GM19395 (cell line): Measurements from ENCODE around the gene ACTL10.

Source experiments
- ATAC-seq: cut with Tn5 transposase; IDR thresholded peaks from one replicate; pipeline ENCODE4 v1.9.1; 2021; ENCODE audit warnings: mild to moderate bottlenecking, moderate library complexity; ENCODE audit not compliant: unreplicated experiment

The ACTL10 gene

DNA sequence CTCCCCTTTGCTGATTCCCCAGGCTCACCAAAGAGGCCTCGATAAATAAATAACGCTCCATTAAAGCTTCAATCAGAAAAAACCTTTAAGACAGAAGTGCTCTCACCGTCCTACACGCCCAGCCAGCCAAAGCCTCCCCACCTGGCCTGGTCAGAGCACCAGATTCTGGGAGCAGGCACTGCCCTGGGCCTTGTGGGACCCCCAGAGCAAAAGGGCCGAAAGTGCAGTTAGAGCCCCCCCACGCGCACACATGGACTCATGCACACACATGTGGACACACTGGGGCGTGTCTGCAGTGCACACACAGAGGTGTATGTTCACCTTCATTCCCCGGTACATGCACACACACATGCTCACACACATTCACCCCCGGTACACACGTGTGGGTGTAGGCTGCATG is 9.4 kb downstream of the ACTL10 start:
- no peak for ATAC-seq

DNA sequence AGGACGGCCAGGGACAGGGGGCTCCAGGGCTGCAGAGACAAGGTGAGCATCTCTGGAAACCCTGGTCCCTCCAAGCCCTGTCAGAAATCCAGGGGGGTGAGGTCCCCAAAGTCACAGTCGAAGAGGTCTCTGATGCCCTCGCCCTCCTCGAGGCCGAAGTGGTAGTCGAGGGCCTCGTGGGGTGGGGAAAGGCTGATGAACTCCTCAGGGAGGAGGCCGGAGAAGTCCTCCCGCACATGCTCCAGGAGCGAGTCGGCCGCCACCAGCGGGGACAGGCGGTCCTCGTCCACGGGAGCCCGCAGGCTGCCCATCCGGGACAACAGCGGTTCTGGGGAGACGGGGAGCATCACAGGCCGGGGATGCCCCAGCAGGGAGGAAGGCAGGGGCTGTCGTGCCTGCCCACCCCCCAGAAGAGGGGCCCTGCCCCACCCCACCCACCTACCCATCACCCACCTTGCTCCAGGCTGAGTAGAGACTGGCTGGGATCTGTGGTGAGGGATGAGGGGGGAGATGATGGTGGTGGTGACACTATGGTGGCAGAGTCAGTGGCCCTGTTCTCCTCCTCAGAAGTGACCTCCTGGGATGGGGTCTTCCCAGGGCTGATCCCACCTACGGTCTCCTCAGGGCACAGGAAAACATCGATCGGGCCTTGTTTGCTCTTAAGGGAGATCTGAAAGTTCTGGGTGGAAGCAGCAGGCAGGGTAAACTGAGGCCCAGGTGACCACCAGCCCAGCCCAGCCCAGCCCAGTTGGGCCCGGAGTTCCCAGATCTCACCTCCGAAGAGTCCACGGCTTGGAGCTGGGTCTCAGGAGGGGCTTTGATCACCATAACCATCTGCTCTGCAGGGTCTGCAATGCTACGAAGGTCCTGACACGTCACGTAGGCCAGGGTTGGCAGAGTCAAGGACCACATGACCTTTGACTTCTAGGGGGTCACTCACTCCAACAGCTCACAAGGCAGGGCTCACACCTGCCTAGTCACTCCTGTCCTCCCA is 10.2 kb downstream of the ACTL10 start:
- ATAC-seq: no peak

DNA sequence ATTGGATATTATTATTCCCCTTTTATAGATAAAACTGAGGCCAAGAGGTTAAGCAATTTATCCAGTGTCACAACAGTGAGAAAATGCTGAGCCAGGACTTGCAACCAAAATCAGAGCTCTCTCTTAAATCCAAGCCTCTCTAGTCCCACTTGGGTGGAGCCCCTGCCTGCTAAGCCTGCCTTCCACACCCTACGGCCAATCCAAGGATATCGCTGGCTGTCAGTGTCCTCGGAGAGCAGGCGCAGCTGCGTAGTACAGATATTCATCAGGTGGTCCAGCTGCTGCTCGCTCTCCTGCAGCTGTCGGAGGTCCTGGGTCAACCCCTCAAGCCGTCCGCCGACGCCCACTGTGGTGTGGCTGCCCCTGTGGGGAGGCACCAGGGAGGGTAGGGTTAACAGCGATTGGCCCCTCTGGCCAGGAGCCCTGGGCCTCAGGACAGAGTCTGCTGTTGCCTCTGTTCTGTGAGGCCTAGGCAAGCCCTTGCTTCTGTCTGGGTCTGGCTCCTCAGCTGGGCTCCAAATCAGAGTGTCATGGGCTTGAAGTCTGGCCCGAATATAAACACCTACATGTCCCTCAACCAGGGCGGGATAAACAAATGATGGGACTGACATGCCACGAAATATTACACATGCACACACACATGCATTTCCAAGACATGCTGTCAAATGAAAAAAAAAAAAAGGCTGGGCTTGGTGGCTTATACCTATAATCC is 11.4 kb downstream of the ACTL10 start:
- no peak for ATAC-seq

DNA sequence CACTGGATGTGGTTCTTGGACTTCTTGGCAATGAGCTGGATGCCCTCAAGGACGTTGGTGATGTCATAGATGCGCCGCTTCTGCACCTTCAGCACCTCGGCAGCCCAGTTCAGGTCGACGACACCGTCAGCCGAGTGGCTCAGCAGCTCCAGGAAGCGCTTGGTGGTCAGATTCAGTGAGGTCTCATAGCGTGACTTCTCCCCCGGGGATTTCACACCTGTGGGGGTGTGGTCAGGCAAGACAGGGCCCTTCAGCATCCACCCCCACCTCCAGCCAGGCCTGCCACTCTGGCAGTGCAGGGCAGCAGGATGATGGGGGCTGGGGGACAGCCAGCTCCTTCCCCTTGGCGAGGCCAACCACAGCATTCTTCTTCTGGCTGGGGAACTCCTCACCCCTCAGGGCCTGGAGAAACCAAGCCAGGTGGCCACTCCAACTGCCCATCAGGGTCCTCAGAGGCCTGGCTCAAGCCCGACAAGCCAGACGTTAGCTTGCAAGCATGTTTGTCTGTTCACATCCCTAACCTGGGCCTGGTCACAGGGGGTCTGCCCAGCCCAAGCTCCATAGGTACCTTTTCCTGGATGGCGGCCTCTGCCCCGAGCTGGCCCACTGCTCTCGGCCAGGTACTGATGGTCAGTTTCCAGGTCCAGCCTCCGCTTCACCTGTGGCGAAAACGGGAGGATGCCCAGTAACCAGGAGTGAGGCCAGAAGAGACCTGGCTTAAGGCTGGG is 13.2 kb downstream of the ACTL10 start:
- no peak for ATAC-seq

DNA sequence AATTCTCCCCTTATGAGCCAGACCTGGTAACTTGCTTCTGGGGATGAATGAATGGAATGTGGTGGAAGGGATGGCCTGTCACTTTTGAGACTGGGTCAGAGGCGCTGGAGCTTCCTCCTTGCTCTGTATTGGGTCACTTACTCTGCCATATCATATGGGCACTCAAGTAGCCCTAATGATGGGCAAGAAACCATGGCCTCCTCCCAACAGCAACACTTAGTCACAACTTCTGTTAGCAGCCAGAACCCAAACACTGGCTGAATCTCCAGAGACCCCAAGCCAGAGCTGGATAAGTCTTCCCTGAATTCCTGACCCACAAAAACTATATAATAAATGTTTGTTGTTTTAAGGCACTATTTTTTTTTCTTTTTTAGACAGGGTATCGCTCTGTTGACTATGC is 13.9 kb downstream of the ACTL10 start:
- no peak for ATAC-seq

DNA sequence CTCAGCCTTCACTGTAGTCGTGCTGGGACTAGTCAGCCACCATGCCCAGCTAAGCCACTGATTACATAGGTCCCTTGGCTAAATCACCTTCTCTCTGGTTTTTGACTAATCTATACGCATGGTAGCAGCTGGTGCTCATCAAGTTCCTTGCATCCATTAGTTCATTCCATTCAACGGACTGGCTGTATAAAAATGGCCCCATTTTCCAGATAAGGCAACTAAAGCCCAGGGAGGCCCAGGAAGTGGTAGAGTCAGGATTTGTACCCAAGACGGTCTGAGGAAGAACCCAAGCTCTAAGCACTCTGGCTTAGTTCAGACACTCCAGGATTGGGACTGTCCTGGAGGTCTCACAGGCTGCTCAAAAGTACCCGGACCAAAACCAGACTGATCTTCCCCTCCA is 14.5 kb downstream of the ACTL10 start:
- no peak for ATAC-seq

DNA sequence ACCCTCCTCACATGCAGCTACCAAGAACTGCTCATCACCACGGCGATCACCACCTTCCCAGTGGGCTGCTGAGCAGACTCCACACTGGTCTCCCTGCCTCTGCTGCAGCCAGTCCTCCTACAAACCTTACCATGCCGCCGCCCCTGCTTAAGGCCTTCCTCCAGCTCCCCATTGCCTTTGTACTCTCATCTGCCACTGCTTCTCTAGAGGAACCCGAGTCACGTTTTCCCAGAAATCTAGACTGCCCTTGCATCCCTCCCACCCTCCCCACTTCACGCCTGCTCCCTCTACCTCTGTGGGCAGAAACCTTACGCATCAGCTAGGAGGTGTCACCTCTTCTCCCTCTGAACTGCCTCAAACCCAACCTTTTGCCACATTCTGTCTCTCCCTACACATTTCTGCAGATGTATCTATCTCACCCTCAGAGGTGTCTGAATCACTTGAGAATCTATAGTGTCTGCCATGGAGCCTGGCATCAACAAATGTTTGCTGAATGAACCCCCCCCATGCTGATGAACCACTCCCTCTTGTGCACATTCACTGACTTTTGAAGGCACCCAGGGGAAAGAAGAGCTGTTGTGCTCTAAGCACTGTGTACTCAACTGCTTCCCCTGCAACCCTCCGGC is 15.1 kb downstream of the ACTL10 start:
- ATAC-seq: no peak

DNA sequence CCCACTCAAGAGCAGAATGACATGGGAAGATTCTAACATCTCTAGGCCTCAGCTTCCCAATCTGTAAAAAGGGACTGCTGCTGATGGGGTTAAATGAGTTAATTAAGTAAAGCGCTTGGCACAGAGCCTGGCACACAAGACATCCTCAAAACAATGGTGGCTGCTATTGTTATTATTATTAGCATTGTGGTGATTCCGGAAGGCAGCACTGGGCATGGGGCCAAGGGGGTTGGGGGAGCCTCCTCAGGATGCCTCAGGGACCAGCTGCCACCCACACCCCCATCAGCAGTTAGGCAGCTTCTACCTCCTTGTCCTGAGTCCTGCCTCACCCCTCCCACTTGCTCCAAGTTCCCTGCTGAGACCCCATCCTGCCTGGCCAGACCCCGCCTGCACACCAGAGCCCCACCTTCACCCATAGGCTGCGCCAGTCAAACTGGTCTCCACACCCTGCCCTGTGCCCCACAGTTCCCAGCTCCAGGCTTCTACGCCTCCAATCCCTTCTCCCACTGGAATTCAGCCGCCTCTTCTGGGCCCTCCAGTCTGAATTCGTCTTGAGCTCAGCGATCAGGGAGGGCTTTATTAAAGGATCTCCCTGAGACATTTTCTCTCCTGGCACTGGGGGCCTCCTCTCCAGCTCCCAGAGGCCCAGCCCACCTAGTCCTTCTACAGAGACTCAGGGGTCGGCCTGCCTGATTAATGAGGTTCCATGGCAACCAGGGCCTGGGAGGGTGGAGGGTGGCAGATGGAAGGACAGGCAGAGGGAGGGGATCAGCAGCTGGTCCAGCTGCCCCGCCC is 18.0 kb downstream of the ACTL10 start:
- ATAC-seq: no peak

DNA sequence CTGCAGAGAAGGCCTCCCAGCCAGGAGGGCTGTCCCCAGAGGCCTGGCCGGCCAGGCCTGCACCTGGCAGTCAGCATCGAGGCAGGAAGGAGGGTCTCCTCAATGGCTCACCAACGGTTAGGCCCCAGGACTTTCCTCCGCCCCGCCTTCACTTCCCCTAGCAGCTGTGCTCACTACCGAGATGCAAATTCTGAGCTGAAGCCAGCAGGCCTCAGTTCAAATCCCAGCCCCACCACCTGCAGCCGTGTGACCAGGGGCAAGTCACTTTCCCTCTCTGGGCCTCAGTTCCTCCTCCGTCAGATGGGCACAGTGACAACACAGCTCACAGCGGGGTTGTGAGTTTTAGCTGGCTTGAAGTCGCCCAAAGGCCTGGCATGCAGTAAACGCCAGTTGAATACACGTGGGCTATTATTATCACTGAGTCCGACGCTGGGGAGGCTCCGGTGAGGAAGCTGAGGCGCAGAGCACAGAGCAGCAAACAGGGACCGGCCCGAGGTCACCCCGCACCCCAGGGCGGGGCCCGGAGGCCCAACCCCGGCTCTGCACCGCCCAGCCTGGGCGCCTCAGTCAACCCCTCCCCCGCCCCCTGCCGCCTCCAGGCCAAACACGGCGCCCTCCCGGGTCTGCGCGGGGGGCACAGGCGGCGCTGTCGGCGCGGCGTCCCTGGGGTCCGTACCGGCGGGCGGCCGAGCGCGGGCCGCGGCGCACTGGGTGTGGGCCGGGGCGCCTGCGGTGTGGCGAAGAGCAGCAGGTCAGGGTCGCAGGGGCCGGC is 18.8 kb downstream of the ACTL10 start:
- peak; percentile 63 for ATAC-seq

DNA sequence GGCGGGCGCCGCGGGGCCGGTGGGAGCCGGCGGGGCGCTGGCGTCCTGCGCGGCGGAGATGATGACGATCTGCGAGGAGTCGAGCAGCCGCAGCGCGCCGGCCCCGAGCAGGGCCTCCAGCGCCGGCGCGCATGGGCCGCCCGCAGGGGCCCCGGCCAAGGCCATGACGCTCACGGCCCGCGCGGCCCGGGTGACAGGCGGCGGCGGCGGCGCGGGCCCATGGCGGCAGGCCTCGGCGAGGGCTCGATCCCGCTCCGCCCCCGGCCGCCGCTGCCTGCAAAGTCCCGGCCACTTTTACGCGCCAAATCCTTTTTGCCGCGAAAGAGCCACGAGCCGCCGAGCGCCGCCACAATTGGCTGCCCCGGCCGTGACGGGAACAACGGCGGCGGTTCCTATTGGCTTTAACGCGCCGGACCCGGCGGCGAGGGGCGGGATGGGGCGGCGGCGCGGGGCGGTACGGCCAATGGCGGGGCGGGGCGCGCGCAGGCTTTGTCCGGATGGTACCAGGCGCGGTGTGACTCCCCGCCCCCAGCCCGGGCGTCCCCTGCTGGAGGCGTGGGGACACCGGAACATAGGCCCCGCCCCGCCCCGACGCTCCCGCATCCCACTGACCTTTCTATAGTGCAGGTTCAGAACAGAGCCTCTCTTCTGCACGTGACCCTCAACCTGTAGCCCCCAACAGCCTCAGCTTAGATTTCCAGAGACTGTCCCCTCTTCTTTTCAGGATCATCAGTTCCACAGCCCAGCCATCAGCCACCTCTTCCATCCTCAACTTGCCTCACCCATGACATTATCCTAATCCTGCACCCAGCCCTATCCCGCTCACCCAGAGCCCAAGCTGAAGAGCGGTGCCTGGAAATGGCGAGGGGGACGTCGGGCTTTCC is 19.6 kb downstream of the ACTL10 start, which contains the start of gene E2F1:
E2F1 (minus strand) TSS at position 286 of the 884 bp plus-strand sequence; CDS start at position 165, 121 bp downstream.
- peak; percentile 79 for ATAC-seq

DNA sequence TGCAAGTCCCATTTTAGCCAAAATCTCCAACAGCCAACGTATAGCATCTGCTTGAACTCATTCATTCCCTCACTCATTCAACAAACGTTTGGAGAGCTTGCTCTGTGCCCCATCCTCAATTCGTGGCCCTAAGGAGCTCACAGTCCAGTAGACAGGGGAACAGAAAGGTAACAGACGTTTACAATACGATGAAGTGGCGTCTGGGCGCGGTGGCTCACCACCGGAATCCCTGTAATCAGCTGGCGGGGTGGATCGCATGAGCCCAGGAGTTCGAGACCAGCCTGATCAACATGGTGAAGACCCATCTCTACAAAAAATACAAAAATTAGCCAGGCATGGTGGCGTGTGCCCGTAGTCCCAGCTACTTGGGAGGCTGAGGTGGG is 20.2 kb downstream of the ACTL10 start:
- no peak for ATAC-seq

DNA sequence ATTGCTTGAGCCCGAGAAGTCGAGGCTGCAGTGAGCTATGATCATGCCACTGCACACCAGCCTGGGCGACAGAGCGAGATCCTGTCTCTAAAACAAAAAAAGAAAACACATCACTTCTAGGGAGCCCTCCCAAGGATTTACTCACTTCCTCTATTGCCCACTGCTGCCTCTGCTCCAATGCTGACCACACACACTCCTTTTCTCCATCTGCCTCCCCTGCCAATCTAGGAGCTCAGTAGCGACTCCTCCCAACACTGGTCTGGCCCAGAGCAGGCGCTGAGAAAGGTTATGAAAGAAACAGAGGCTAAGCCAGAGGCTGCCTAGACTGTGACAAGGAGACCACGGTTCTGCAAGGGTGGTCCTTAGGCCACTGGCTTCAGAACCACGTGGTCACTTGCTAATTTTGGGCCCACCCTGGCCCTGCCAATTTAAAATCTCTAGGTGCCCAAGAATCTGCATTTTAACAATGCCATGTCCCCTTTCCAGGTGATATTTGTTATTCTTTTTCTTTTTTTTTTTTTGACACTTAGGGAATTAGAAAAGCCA is 20.7 kb downstream of the ACTL10 start:
- ATAC-seq: no peak

DNA sequence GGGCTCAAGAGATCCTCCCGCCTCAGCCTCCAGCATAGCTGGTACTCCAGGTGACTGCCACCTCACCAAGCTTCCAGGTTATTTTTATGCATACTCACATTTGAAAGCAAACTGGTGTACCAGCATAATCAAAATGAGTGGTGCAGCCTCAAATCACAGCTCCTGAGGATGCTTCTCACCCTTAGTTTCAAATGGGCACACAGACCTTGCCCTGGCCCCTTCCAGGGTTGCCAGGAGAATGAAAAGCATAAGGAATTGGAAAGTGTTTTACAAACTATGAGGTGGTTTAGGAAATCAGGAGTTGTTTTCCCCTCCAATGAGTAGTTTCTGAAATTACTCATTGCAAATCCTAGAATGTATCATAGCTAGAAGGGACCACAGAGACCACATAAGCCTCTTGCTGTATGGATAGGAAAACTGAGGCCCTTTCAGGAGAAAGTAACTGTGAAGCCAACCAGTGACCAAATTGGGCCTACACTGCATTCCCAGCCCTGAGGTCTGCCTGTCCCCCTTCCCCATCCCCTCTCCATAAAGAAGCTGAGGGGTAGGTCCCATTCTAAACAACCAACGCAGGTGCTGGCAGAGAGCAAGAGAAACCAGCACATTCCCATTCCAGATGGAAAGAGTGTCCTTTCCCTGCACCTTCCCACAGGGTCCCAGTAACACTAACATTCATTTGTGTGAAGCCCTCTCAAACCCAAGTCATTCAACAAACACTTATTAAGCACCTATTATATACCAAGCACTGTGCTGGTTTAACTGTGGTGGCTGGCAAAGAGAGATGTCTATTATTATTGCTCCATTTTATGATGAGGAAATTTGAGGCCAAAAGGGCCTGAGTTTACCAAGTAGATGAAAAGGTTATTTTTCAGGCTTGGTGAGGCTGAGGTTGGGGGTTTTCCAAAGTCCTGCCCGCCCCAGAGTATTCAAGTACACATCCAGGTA is 21.5 kb downstream of the ACTL10 start:
- no peak for ATAC-seq

DNA sequence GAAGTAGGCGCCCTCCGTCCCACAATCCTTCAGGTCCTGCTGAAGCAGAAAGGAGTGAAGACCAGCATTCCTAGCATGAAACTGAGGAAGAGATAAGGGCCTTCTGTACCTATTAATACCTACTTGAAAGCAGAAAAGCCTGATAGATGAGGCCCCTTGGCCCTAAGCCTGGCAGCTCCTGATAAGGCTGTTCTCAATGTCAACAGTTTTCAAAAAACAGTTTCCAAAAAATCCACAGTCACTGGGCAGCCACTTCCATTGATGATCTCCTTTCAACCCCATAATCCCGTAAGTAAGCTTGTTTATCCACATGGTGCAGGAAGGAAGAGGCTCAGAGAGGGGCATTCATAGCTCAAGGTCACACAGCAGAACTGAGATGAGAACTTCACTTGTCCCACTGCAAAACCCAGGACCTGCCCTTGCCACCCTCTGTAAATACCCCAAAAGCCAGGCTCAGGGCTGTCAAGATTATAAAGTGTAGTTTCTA is 22.2 kb downstream of the ACTL10 start:
- ATAC-seq: no peak

DNA sequence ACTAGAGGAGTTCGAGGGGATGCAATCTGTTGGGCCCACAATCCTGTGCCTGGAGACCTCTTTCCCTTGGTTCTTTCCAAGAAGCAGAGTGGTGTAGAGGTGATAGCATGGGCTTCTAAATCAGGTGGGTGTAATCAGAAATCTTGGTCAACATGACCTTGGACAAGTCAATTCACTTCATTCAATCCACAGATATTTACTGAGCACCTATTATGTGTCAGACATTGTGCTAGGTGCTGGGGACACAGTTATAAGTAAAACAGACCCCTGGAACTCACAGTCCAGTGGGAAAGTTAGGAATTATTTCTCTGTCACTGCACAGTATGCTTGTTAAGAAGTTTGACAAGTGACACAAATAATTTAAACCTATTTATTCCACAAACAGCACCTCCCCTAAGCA is 22.8 kb downstream of the ACTL10 start:
- no peak for ATAC-seq

DNA sequence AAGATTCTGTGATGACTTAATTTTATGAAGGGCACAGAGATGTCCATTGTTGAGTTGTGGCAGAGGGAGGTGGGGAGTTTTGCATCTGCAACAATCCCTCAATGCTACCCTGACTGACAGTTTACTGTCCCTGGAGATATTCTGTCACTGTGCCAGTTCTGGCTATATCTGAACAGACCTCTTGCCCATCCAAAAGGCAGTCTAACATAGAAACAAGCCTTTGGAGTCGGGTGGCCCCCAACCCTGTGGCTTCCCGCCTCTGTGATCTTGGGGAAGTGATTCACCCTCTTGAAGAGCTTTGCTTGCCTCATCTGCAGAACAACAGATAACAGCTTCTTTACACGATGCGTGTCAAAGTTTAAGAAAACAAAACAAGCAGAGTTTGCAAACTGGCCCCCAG is 23.2 kb downstream of the ACTL10 start:
- no peak for ATAC-seq

DNA sequence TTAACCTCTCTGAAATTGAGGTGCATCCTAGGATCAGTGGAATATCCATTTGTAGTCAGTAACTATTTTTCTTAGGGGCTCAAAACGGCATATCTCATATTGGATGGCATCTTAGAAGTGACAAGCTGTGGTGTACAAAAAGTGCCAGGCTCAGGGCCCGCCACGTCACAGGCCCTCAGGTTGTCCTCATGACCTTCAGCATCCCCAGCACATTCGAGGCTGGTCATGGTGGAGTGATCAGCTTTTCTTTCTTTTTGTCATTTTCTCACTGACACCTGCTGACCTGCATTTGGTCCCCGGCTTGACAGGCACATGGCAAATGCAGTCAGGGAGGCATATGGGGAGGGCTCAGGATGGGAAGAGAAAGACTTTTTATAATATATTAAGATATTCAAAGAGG is 26.5 kb downstream of the ACTL10 start:
- ATAC-seq: no peak
